Measurements from ENCODE around the gene SPAG16. TPM values are rescaled to one million over a fixed set of nuclear protein-coding genes. Genes with fewer than 3 reads are reported as not detected.
"Not testable (repeated sequence)": the region's sequence is repeated elsewhere in the genome, so short reads cannot be mapped to it uniquely, and the experiment has no call there.

Gene SPAG16
- total and polyA plus RNA-seq, 4 donors: 8.7 to 90.6 (median 21.6) TPM

DNA sequence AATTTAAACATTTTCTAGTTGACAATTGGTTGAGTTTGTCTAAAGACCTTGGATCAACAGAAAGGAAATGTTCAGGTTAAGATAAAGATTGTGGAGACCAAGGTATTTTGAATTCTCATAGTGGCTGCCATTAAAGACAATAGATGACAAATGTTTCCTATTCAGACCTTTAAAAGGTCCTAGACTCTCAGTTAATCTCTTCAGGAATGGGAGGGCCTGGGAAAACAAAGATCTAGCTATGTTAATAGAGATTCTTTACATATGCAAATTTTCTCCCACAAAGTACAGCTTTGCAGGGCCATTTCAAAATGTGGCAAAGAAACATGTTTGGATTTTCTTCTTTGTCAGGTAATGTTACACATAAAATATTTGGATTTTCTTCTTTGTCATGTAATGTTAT lies 403.9 kb downstream of the SPAG16 start:
- H3K4me3 ChIP-seq: no peak overlapping the region
- H3K4me1 ChIP-seq (ENCODE audit: control insufficient read depth in 5 of 5, insufficient read depth in 5 of 5, low read length in 5 of 5): no peaks in the 10 kb centered on the region
- DNase-seq (no peak), ATAC-seq (ENCODE audit: insufficient read depth, low FRiP score) (no peak)
- H3K9me3 ChIP-seq (ENCODE audit: control insufficient read depth in 4 of 4, insufficient read depth in 3 of 4, low read length in 3 of 4): no peaks in the 10 kb centered on the region
- H3K36me3 ChIP-seq (ENCODE audit: control insufficient read depth in 4 of 4, insufficient read depth in 4 of 4, low read length in 4 of 4): no peaks in the 10 kb centered on the region
- no peak overlapping the region for H3K27ac ChIP-seq (ENCODE audit: low read depth in 1 of 2, low read length in 1 of 2)
- no peak overlapping the region for H3K9ac ChIP-seq (ENCODE audit: insufficient read depth in 1 of 2, low read length in 2 of 2)
- no peaks in the 10 kb centered on the region for H3K27me3 ChIP-seq (ENCODE audit: control insufficient read depth in 3 of 3, insufficient read depth in 3 of 3, low read length in 2 of 3)
- TF ChIP-seq, protein P1, sequence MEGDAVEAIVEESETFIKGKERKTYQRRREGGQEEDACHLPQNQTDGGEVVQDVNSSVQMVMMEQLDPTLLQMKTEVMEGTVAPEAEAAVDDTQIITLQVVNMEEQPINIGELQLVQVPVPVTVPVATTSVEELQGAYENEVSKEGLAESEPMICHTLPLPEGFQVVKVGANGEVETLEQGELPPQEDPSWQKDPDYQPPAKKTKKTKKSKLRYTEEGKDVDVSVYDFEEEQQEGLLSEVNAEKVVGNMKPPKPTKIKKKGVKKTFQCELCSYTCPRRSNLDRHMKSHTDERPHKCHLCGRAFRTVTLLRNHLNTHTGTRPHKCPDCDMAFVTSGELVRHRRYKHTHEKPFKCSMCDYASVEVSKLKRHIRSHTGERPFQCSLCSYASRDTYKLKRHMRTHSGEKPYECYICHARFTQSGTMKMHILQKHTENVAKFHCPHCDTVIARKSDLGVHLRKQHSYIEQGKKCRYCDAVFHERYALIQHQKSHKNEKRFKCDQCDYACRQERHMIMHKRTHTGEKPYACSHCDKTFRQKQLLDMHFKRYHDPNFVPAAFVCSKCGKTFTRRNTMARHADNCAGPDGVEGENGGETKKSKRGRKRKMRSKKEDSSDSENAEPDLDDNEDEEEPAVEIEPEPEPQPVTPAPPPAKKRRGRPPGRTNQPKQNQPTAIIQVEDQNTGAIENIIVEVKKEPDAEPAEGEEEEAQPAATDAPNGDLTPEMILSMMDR (IDR thresholded peaks at IDR 0.05; ENCODE audit: control extremely low read depth, extremely low read depth): no peak

DNA sequence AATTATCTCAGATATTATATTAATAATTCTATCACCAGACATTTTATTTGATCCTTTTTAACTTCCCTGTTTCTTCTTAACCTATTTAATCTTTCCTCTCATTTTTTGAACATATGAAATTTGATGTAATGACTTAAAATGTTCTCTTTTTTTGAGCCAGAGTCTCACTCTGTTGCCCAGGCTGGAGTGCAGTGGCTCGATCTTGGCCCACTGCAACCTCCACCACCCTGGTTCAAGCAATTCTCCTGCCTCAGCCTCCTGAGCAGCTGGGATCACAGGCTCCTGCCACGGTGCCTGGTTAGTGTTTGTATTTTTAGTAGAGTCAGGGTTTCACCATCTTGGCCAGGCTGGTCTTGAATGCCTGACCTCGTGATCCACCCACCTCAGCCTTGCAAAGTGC lies 404.6 kb downstream of the SPAG16 start:
- not testable (repeated sequence) for H3K4me1 ChIP-seq (ENCODE audit: control insufficient read depth in 5 of 5, insufficient read depth in 5 of 5, low read length in 5 of 5); H3K9me3 ChIP-seq (ENCODE audit: control insufficient read depth in 4 of 4, insufficient read depth in 3 of 4, low read length in 3 of 4); H3K36me3 ChIP-seq (ENCODE audit: control insufficient read depth in 4 of 4, insufficient read depth in 4 of 4, low read length in 4 of 4); H3K27ac ChIP-seq (ENCODE audit: low read depth in 1 of 2, low read length in 1 of 2); H3K27me3 ChIP-seq (ENCODE audit: control insufficient read depth in 3 of 3, insufficient read depth in 3 of 3, low read length in 2 of 3); H3K9ac ChIP-seq (ENCODE audit: insufficient read depth in 1 of 2, low read length in 2 of 2); H3K4me3 ChIP-seq; ATAC-seq (ENCODE audit: insufficient read depth, low FRiP score); DNase-seq
- 87 to 89% methylated on average over 3 of the region's 3 CpGs for WGBS, 2 donors

DNA sequence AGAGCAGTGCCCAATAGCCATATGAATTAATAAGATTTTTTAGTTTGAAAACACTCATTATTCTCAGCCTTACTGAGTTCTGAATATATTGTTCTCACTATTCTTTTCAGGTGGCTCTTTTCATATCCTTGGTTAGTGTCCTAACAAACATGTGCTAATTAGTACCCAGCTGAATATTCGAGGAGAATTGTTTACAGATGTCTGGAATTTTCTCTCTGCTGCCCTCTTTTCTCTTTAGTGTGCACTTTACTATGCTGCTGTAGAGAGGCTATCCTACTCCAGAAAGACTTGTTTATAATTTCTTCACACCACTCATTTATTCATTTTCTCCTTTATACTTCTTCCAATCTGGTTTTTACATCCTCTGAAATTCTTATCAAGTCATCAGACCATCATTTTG lies 405.3 kb downstream of the SPAG16 start:
- TF ChIP-seq, protein P1 (IDR thresholded peaks at IDR 0.05; ENCODE audit: control extremely low read depth, extremely low read depth): no peak
- H3K9me3 ChIP-seq (ENCODE audit: control insufficient read depth in 4 of 4, insufficient read depth in 3 of 4, low read length in 3 of 4): no peaks in the 10 kb centered on the region
- H3K4me1 ChIP-seq (ENCODE audit: control insufficient read depth in 5 of 5, insufficient read depth in 5 of 5, low read length in 5 of 5): no peaks in the 10 kb centered on the region
- no peak overlapping the region for H3K9ac ChIP-seq (ENCODE audit: insufficient read depth in 1 of 2, low read length in 2 of 2)
- no peak overlapping the region for H3K4me3 ChIP-seq
- H3K36me3 ChIP-seq (ENCODE audit: control insufficient read depth in 4 of 4, insufficient read depth in 4 of 4, low read length in 4 of 4): no peaks in the 10 kb centered on the region
- no peak for DNase-seq
- no peak for ATAC-seq (ENCODE audit: insufficient read depth, low FRiP score)
- WGBS, 2 donors: 43 to 65% methylated on average over 1 of the region's 1 CpG
- H3K27ac ChIP-seq (ENCODE audit: low read depth in 1 of 2, low read length in 1 of 2): no peak overlapping the region
- H3K27me3 ChIP-seq (ENCODE audit: control insufficient read depth in 3 of 3, insufficient read depth in 3 of 3, low read length in 2 of 3): no peaks in the 10 kb centered on the region

DNA sequence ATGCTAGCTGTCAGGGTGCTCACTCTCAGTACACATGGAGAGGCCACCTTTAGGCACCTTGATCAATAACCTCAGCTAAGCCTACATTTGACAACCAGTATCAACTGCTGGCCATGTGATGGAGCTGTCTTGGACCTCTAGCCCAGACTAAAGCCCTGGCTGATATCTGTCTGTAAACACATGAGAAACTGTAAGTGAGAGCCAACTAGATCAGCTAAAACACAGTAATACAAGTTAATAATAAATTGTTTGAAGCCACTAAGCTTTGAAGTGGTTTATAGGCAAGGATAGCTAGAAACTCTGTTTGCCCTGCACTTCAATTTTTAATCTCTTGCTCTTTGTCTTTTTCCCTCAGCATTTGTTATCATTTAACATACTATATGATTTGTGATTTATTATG lies 407.1 kb downstream of the SPAG16 start:
- Histone ChIP-seq H3K27ac (ENCODE audit: low read depth in 1 of 2, low read length in 1 of 2) (no peak overlapping the region), H3K9me3 (ENCODE audit: control insufficient read depth in 4 of 4, insufficient read depth in 3 of 4, low read length in 3 of 4) (no peaks in the 10 kb centered on the region), H3K4me1 (ENCODE audit: control insufficient read depth in 5 of 5, insufficient read depth in 5 of 5, low read length in 5 of 5) (no peaks in the 10 kb centered on the region), H3K9ac (ENCODE audit: insufficient read depth in 1 of 2, low read length in 2 of 2) (no peak overlapping the region), H3K36me3 (ENCODE audit: control insufficient read depth in 4 of 4, insufficient read depth in 4 of 4, low read length in 4 of 4) (no peaks in the 10 kb centered on the region), H3K27me3 (ENCODE audit: control insufficient read depth in 3 of 3, insufficient read depth in 3 of 3, low read length in 2 of 3) (no peaks in the 10 kb centered on the region), H3K4me3 (no peak overlapping the region)
- ATAC-seq (ENCODE audit: insufficient read depth, low FRiP score) (no peak), DNase-seq (no peak)
- TF ChIP-seq, protein P1 (IDR thresholded peaks at IDR 0.05; ENCODE audit: control extremely low read depth, extremely low read depth): no peak

All from lung (tissue), 12 donors.